Breast epithelium (tissue), 4 donors: ENCODE results near the gene NRCAM. TPM values are rescaled to one million over a fixed set of nuclear protein-coding genes. Genes with fewer than 3 reads are reported as not detected.

Experiments
- DNase-seq, 2 donors: peaks; one replicate each; pipeline ENCODE4 v3.0.0-alpha.2; 2019; ENCODE audit warnings: low spot score in 2 of 2
- H3K27ac ChIP-seq, 2 donors: fragments of 200-600 bp; sonication (generic) in 1 of 2; one replicate each; pipeline ENCODE4 v1.5.1; 2016 to 2019; ENCODE audit warnings: mild to moderate bottlenecking in 1 of 2
- H3K27me3 ChIP-seq, 2 donors: fragments of 200-600 bp; sonication (generic) in 1 of 2; one replicate each; pipeline versions ENCODE4 v1.5.1 to v1.6.0; 2017 to 2019; ENCODE audit warnings: control low read depth in 1 of 2, mild to moderate bottlenecking in 1 of 2
- H3K36me3 ChIP-seq: fragments of 200-600 bp; one replicate; pipeline ENCODE4 v1.5.1; 2019
- H3K4me1 ChIP-seq, 2 donors: fragments of 200-600 bp; sonication (generic); one replicate each; pipeline ENCODE4 v1.5.1; 2016 to 2019; ENCODE audit warnings: control low read depth in 1 of 2
- H3K4me3 ChIP-seq, 3 donors: fragments of 200-600 bp; sonication (generic); 1 replicate in 2 of 3; 2 replicates in 1 of 3; pipeline ENCODE4 v1.5.1; 2016 to 2019; ENCODE audit warnings: mild to moderate bottlenecking in 3 of 3, moderate library complexity in 2 of 3
- H3K9me3 ChIP-seq, 2 donors: fragments of 200-600 bp; sonication (generic) in 1 of 2; one replicate each; pipeline ENCODE4 v1.5.1; 2016 to 2019; ENCODE audit warnings: control low read depth in 1 of 2
- POLR2A ChIP-seq: fragments of 450-650 bp; IDR thresholded peaks from one replicate; pipeline ENCODE4 v1.6.1; 2016; ENCODE audit warnings: antibody characterized with exemption, mild to moderate bottlenecking, moderate library complexity
- POLR2AphosphoS5 ChIP-seq, 3 donors: sonication (generic); formaldehyde crosslinking; IDR thresholded peaks; one replicate each; pipeline ENCODE4 v1.6.1; 2017; ENCODE audit warnings: antibody characterized with exemption in 3 of 3
- intact Hi-C: fragments of 100-400 bp; cut with DNase I; formaldehyde crosslinking; loops from one replicate; pipeline ENCODE4 v1.15.1; 2023; ENCODE audit warnings: low total_unique reads
- total RNA-seq, 3 donors: library from RNA; depleted of rRNA; stranded (reverse); fragments of >200 nt; gene quantifications; one replicate each; pipeline ENCODE4 v1.1.0, GENCODE V29; 2016
- TF ChIP-seq, protein P1 (sequence below), 3 donors: fragments of 450-650 bp; IDR thresholded peaks; one replicate each; pipeline ENCODE4 v1.5.1; 2016 to 2017; ENCODE audit warnings: antibody characterized with exemption in 3 of 3, mild to moderate bottlenecking in 3 of 3, moderate library complexity in 3 of 3

The NRCAM gene
- total RNA-seq, 3 donors from 2014 or later, result 3.3 to 62.4 (median 4.2) TPM

DNA sequence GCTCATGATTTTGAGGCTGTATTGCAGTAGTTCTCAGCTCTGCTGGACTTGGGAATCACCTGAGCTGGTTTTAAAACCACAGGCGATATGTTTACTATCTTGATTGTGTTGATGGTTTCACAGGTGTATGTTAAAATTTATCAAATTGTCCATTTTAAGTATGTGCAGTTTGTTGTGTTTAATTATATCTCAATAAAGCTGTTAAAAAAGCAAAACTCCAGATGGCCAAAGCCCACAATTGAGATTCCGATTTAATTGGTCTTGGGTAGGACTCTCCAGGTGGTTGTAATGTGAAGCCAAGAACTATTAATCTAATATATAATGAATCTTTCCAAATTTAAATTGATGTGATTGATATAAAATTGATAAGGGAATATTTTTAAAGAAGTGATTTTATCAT is 48.6 kb downstream of the NRCAM start:
- DNase-seq, result no peak
- H3K9me3 ChIP-seq, result no peaks in the 10 kb centered on the region
- TF ChIP-seq POLR2AphosphoS5 (IDR thresholded peaks at IDR 0.05) (no peak), POLR2A (no peak)
- TF ChIP-seq, protein P1, sequence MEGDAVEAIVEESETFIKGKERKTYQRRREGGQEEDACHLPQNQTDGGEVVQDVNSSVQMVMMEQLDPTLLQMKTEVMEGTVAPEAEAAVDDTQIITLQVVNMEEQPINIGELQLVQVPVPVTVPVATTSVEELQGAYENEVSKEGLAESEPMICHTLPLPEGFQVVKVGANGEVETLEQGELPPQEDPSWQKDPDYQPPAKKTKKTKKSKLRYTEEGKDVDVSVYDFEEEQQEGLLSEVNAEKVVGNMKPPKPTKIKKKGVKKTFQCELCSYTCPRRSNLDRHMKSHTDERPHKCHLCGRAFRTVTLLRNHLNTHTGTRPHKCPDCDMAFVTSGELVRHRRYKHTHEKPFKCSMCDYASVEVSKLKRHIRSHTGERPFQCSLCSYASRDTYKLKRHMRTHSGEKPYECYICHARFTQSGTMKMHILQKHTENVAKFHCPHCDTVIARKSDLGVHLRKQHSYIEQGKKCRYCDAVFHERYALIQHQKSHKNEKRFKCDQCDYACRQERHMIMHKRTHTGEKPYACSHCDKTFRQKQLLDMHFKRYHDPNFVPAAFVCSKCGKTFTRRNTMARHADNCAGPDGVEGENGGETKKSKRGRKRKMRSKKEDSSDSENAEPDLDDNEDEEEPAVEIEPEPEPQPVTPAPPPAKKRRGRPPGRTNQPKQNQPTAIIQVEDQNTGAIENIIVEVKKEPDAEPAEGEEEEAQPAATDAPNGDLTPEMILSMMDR (IDR thresholded peaks at IDR 0.05), result no peak
- no peak overlapping the region for H3K4me3 ChIP-seq
- no peaks in the 10 kb centered on the region for H3K36me3 ChIP-seq
- intact Hi-C loops, result no loop called here
- H3K27me3 ChIP-seq, result no peaks in the 10 kb centered on the region
- no peak overlapping the region for H3K27ac ChIP-seq
- no peaks in the 10 kb centered on the region for H3K4me1 ChIP-seq

DNA sequence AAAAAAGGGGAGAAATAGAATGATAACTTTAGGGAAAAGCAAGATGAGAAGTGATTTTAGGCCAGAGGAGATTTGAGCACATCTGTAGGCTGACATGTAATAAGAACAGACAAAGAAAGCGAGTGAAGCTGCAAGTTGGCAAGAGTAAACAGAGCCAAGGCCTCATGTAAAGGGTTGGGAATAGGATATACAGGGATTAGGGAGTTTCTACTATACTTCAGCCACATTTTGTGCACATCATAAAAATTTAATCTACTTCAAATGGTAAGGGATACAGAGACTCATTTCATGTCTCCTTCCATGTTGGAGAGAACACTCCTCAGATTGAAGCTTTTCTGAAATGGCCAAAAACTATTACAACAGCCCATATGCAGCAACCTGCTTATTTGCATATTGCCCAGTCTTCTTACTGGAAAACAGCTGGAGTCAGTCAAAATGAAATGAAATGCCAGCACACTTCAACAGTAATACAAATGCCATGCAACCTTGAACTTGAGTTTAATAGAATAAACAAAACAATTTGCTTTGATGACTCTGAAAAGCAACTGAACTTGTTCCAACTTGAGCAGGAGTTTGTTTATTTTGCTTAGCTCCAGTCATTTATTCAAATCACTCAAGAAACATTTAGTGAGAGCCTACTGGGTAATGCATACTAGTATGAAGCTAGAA is 49.9 kb downstream of the NRCAM start:
- Histone ChIP-seq H3K9me3 (no peaks in the 10 kb centered on the region), H3K4me3 (no peak overlapping the region), H3K27ac (no peak overlapping the region), H3K36me3 (no peaks in the 10 kb centered on the region), H3K27me3 (no peaks in the 10 kb centered on the region), H3K4me1 (no peaks in the 10 kb centered on the region)
- intact Hi-C loops, result no loop called here
- no peak for DNase-seq
- TF ChIP-seq POLR2AphosphoS5 (IDR thresholded peaks at IDR 0.05) (no peak), POLR2A (no peak)
- TF ChIP-seq, protein P1 (IDR thresholded peaks at IDR 0.05), result no peak

GRCh38 chr7:108404509-108405420 is 51.5 kb downstream of the NRCAM start:
- TF ChIP-seq, protein P1 (IDR thresholded peaks at IDR 0.05), result no peak
- TF ChIP-seq POLR2A (no peak), POLR2AphosphoS5 (IDR thresholded peaks at IDR 0.05) (no peak)
- Histone ChIP-seq H3K27me3 (no peaks in the 10 kb centered on the region), H3K36me3 (no peaks in the 10 kb centered on the region), H3K9me3 (no peaks in the 10 kb centered on the region), H3K27ac (no peak overlapping the region), H3K4me3 (no peak overlapping the region), H3K4me1 (no peaks in the 10 kb centered on the region)
- intact Hi-C loops, result no loop called here
- no peak for DNase-seq

DNA sequence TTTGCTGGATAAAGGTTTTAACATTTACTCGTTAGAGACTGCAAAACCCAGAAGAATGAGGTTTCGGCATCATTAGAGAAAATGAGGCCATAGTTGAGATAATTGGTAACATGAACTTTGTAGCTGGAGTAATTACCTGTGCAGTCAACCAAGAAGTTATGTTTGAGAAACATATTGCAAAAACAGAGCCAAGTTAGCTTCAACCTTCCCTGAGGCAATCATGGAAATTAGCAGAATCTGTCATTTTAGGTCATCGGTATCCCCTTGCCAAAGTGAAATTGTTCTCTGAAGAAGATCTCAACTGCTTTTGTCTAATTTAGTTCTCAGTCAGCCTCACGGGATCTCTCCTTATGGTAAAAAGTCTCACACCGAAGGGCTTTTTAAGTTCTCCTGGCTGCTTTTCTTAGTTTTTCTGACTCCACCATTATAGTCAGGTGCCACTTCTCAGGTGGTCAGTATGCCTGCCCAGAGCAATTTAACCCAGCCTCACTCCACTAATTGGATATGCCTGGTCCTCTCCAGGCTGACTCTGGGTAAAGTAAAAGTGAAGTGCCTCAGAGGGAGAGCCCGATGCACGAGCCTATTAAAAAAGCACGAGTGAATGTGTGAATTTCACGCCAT is 52.5 kb downstream of the NRCAM start:
- Histone ChIP-seq H3K4me3 (no peak overlapping the region), H3K27me3 (no peaks in the 10 kb centered on the region), H3K36me3 (no peaks in the 10 kb centered on the region), H3K27ac (no peak overlapping the region), H3K4me1 (no peaks in the 10 kb centered on the region), H3K9me3 (no peaks in the 10 kb centered on the region)
- TF ChIP-seq, protein P1 (IDR thresholded peaks at IDR 0.05), result no peak
- TF ChIP-seq POLR2A (no peak), POLR2AphosphoS5 (IDR thresholded peaks at IDR 0.05) (no peak)
- DNase-seq, result no peak
- intact Hi-C loops, result no loop called here
